Tibial nerve (tissue), 4 donors: ENCODE data around the gene AMMECR1L. TPM values are rescaled to one million over a fixed set of nuclear protein-coding genes. Genes with fewer than 3 reads are reported as not detected.

ENCODE experiments used
- DNase-seq, 2 donors: peaks; one replicate each; pipeline ENCODE4 v3.0.0-alpha.2; 2019; ENCODE audit warnings: low spot score in 2 of 2
- H3K27ac ChIP-seq, 4 donors: fragments of 200-600 bp; sonication (generic) in 3 of 4; one replicate each; pipeline ENCODE4 v1.5.1; 2017 to 2019; ENCODE audit warnings: mild to moderate bottlenecking in 1 of 4
- H3K27me3 ChIP-seq, 2 donors: fragments of 200-600 bp; sonication (generic) in 1 of 2; one replicate each; pipeline versions ENCODE4 v1.5.1 to v1.6.0; 2017 to 2019
- H3K36me3 ChIP-seq, 3 donors: fragments of 200-600 bp; sonication (generic); one replicate each; pipeline ENCODE4 v1.5.1; 2018 to 2019
- H3K4me1 ChIP-seq, 4 donors: fragments of 200-600 bp; sonication (generic) in 3 of 4; one replicate each; pipeline ENCODE4 v1.5.1; 2017 to 2019
- H3K4me3 ChIP-seq, 4 donors: fragments of 200-600 bp; sonication (generic) in 3 of 4; one replicate each; pipeline ENCODE4 v1.5.1; 2017 to 2019; ENCODE audit warnings: mild to moderate bottlenecking in 1 of 4, moderate library complexity in 1 of 4
- H3K9me3 ChIP-seq, 4 donors: fragments of 200-600 bp; sonication (generic) in 3 of 4; one replicate each; pipeline ENCODE4 v1.5.1; 2017 to 2019
- CTCF ChIP-seq, 5 experiments: fragments of 200-600 bp in 3 of 5; fragments of 450-650 bp in 2 of 5; sonication (generic) in 3 of 5; IDR thresholded peaks; one replicate each; pipeline ENCODE4 v1.5.1; 2016 to 2019; ENCODE audit warnings: antibody characterized with exemption in 5 of 5, mild to moderate bottlenecking in 3 of 5, moderate library complexity in 2 of 5
- EP300 ChIP-seq, 2 donors: sonication (generic); formaldehyde crosslinking; IDR thresholded peaks; one replicate each; pipeline ENCODE4 v1.6.1; 2017; ENCODE audit warnings: antibody characterized with exemption in 2 of 2, mild to moderate bottlenecking in 1 of 2
- POLR2A ChIP-seq, 2 donors: fragments of 450-650 bp; IDR thresholded peaks; one replicate each; pipeline ENCODE4 v1.6.1; 2017; ENCODE audit warnings: antibody characterized with exemption in 2 of 2, mild to moderate bottlenecking in 2 of 2, moderate library complexity in 2 of 2
- WGBS, 2 donors: methylation state at CpG; one replicate each; pipeline ENCODE4 v1.1.5; 2018; 5-methylcytosine and 5-hydroxymethylcytosine counted together
- total RNA-seq, 4 donors: library from RNA; depleted of rRNA; stranded (reverse); fragments of >200 nt; gene quantifications; one replicate each; pipeline ENCODE4 v1.1.0, GENCODE V29; 2016

Gene AMMECR1L
- total RNA-seq, 4 donors from 2014 or later, result 12.9 to 15.1 (median 14.3) TPM

- DNase-seq, result no peak
- H3K4me1 ChIP-seq, result peaks cover 0 to 53% (median 8%) of the 10 kb centered on the region in 4 donors
- H3K4me3 ChIP-seq, result peak overlapping the region; percentile 76 to 98 (median 86)
- H3K36me3 ChIP-seq, result peaks cover 0 to 8% (median 0%) of the 10 kb centered on the region in 3 donors
- TF ChIP-seq EP300 (IDR thresholded peaks at IDR 0.05), result no peak
- no peak for TF ChIP-seq CTCF (IDR thresholded peaks at IDR 0.05)
- no peak for TF ChIP-seq POLR2A (IDR thresholded peaks at IDR 0.05)
- H3K27me3 ChIP-seq, result no peaks in the 10 kb centered on the region
- H3K27ac ChIP-seq, result peak overlapping the region in 3 of 4 donors; percentile 81 to 91 (median 84)
- no peaks in the 10 kb centered on the region for H3K9me3 ChIP-seq
- WGBS, 2 donors, result 3% methylated on average over 18 of the region's 18 CpGs
Measured at GRCh38 chr2:127857265-127857808, 28.4 kb downstream of the AMMECR1L start.

- DNase-seq, result no peak
- TF ChIP-seq EP300 (IDR thresholded peaks at IDR 0.05) (no peak), POLR2A (IDR thresholded peaks at IDR 0.05) (no peak), CTCF (IDR thresholded peaks at IDR 0.05) (no peak)
- Histone ChIP-seq H3K4me3 (no peak overlapping the region), H3K4me1 (peaks cover 0 to 44% (median 5%) of the 10 kb centered on the region in 4 donors), H3K27me3 (no peaks in the 10 kb centered on the region), H3K27ac (no peak overlapping the region), H3K36me3 (peaks cover 0 to 43% (median 0%) of the 10 kb centered on the region in 3 donors), H3K9me3 (no peaks in the 10 kb centered on the region)
- WGBS, 2 donors, result 73 to 77% methylated on average over 4 of the region's 4 CpGs
Measured at GRCh38 chr2:127853671-127854070, 32.1 kb downstream of the AMMECR1L start.

- no peak for DNase-seq
- Histone ChIP-seq H3K36me3 (peaks cover 0 to 56% (median 5%) of the 10 kb centered on the region in 3 donors), H3K27ac (no peak overlapping the region), H3K9me3 (no peaks in the 10 kb centered on the region), H3K4me3 (no peak overlapping the region), H3K27me3 (no peaks in the 10 kb centered on the region), H3K4me1 (peaks cover 0 to 39% (median 5%) of the 10 kb centered on the region in 4 donors)
- TF ChIP-seq CTCF (IDR thresholded peaks at IDR 0.05), result no peak
- TF ChIP-seq POLR2A (IDR thresholded peaks at IDR 0.05), result no peak
- TF ChIP-seq EP300 (IDR thresholded peaks at IDR 0.05), result no peak
- WGBS, 2 donors, result 96% methylated on average over 8 of the region's 8 CpGs
Measured at GRCh38 chr2:127852388-127852787, 33.4 kb downstream of the AMMECR1L start.

GRCh38 chr2:127847931-127848330 lies 37.8 kb downstream of the AMMECR1L start:
- H3K4me1 ChIP-seq, result no peaks in the 10 kb centered on the region
- H3K36me3 ChIP-seq, result peaks cover 3 to 96% (median 17%) of the 10 kb centered on the region in 3 donors
- no peak overlapping the region for H3K27ac ChIP-seq
- no peak for TF ChIP-seq POLR2A (IDR thresholded peaks at IDR 0.05)
- TF ChIP-seq CTCF (IDR thresholded peaks at IDR 0.05), result no peak
- TF ChIP-seq EP300 (IDR thresholded peaks at IDR 0.05), result no peak
- DNase-seq, result no peak
- no peaks in the 10 kb centered on the region for H3K9me3 ChIP-seq
- H3K27me3 ChIP-seq, result no peaks in the 10 kb centered on the region
- WGBS, 2 donors, result 90 to 91% methylated on average over 7 of the region's 7 CpGs
- no peak overlapping the region for H3K4me3 ChIP-seq

GRCh38 chr2:127844973-127845372 lies 40.8 kb downstream of the AMMECR1L start:
- no peaks in the 10 kb centered on the region for H3K27me3 ChIP-seq
- 84 to 89% methylated on average over 4 of the region's 4 CpGs for WGBS, 2 donors
- DNase-seq, result no peak
- H3K27ac ChIP-seq, result no peak overlapping the region
- no peak overlapping the region for H3K4me3 ChIP-seq
- no peaks in the 10 kb centered on the region for H3K9me3 ChIP-seq
- TF ChIP-seq EP300 (IDR thresholded peaks at IDR 0.05) (no peak), CTCF (IDR thresholded peaks at IDR 0.05) (no peak), POLR2A (IDR thresholded peaks at IDR 0.05) (no peak)
- no peaks in the 10 kb centered on the region for H3K4me1 ChIP-seq
- H3K36me3 ChIP-seq, result peaks cover 3 to 69% (median 17%) of the 10 kb centered on the region in 3 donors
